ENCODE results near the gene PRX. TPM values are rescaled to one million over a fixed set of nuclear protein-coding genes. Genes with fewer than 3 reads are reported as not detected.

The PRX gene
- total RNA-seq, 4 donors from 2014 or later: 0.70 to 6.1 (median 2.4) TPM

- Histone ChIP-seq H3K4me1 (peaks cover 0 to 20% (median 5%) of the 10 kb centered on the region in 3 donors), H3K27me3 (no peaks in the 10 kb centered on the region), H3K27ac (no peak overlapping the region), H3K4me3 (no peak overlapping the region), H3K36me3 (peaks cover 3 to 86% (median 20%) of the 10 kb centered on the region in 3 donors), H3K9me3 (no peaks in the 10 kb centered on the region)
- intact Hi-C loops (cut with DNase I): no loop called here
- TF ChIP-seq CTCF (IDR thresholded peaks at IDR 0.05) (no peak), POLR2A (IDR thresholded peaks at IDR 0.05) (no peak)
- DNase-seq: no peak
- WGBS, 2 donors: 83 to 97% methylated on average over 1 to 5 of the region's 12 CpGs
Measured at GRCh38 chr19:40369797-40370196, 43.4 kb downstream of the PRX start.

GRCh38 chr19:40367577-40368434, 45.4 kb downstream of the PRX start:
- Histone ChIP-seq H3K27me3 (no peaks in the 10 kb centered on the region), H3K9me3 (no peaks in the 10 kb centered on the region), H3K27ac (no peak overlapping the region), H3K4me3 (no peak overlapping the region), H3K36me3 (peaks cover 0 to 66% (median 11%) of the 10 kb centered on the region in 3 donors), H3K4me1 (peaks cover 0 to 21% (median 5%) of the 10 kb centered on the region in 3 donors)
- TF ChIP-seq POLR2A (IDR thresholded peaks at IDR 0.05) (no peak), CTCF (IDR thresholded peaks at IDR 0.05) (no peak)
- intact Hi-C loops (cut with DNase I): no loop called here
- 87 to 92% methylated on average over 3 to 6 of the region's 16 CpGs for WGBS, 2 donors
- DNase-seq: no peak

DNA sequence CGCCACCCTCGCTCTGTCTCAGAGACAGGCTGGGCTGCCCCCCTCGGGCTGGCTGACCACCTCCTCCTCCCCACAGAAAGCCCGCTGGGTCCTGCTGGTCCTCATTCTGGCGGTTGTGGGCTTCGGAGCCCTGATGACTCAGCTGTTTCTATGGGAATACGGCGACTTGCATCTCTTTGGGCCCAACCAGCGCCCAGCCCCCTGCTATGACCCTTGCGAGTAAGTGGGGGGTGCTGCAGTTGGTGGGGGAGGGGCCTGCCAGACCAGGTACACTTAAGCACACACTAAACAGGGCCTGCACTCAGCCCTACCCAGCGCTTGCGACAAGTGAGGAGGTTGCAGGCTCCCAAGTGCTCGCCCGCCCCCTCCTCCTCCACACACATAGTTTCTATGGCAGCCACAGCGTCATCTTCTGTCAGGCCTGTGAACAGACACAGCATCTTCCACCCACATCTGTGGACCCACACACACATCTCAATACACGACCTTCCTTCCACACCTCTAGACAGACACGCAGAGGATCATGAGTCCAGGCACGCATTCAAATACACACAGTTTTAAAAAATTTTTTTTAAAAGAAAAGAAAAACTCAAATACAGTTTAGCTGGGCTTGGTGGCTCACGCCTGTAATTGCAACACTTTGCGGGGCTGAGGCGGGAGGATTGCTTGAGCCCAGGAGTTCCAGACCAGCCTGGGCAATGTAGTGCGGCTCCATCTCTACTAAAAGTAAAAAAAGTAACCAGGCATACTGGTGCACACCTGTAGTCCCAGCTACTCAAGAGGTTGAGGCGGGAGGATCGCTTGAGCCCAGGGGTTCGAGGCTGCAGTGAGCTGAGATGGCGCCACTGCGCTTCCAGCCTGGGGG, 46.2 kb downstream of the PRX start:
- no peak for DNase-seq
- intact Hi-C loops (cut with DNase I): no loop called here

GRCh38 chr19:40365613-40366401, 47.4 kb downstream of the PRX start:
- peak overlapping the region; percentile 10 to 60 (median 42) for H3K4me3 ChIP-seq
- WGBS, 2 donors: 33 to 63% methylated on average over 4 to 6 of the region's 28 CpGs
- peak overlapping the region in 3 of 4 donors; percentile 49 to 69 (median 55) for H3K27ac ChIP-seq
- H3K9me3 ChIP-seq: no peaks in the 10 kb centered on the region
- no peak for DNase-seq
- intact Hi-C loops (cut with DNase I): no loop called here
- no peaks in the 10 kb centered on the region for H3K27me3 ChIP-seq
- H3K36me3 ChIP-seq: peaks cover 0 to 46% (median 9%) of the 10 kb centered on the region in 3 donors
- peaks cover 0 to 28% (median 5%) of the 10 kb centered on the region in 3 donors for H3K4me1 ChIP-seq
- TF ChIP-seq POLR2A (IDR thresholded peaks at IDR 0.05) (no peak), CTCF (IDR thresholded peaks at IDR 0.05) (no peak)

More for the DNA sequence above, 46.2 kb downstream of the PRX start:
- Histone ChIP-seq H3K36me3 (peaks cover 0 to 57% (median 9%) of the 10 kb centered on the region in 3 donors), H3K9me3 (no peaks in the 10 kb centered on the region), H3K4me3 (no peak overlapping the region), H3K27ac (no peak overlapping the region), H3K27me3 (no peaks in the 10 kb centered on the region), H3K4me1 (peaks cover 0 to 21% (median 5%) of the 10 kb centered on the region in 3 donors)
- no peak for TF ChIP-seq CTCF (IDR thresholded peaks at IDR 0.05)
- 82 to 87% methylated on average over 21 to 25 of the region's 27 CpGs for WGBS, 2 donors
